Right lobe of liver (tissue), 6 donors: Measurements from ENCODE around the gene APOC4. TPM values are rescaled to one million over a fixed set of nuclear protein-coding genes. Genes with fewer than 3 reads are reported as not detected.

Experiments used
- ATAC-seq, 4 donors: fragments of 200-7000 bp; cut with Tn5 transposase; one replicate each; pipeline ENCODE4 v1.9.1; 2020; ENCODE audit warnings: mild to moderate bottlenecking in 4 of 4, moderate library complexity in 4 of 4
- DNase-seq, 3 donors: peaks; one replicate each; pipeline ENCODE4 v3.0.0-alpha.2; 2020
- H3K27ac ChIP-seq, 3 donors: fragments of 200-600 bp; one replicate each; pipeline ENCODE4 v1.8.0; 2022
- H3K27me3 ChIP-seq, 2 donors: fragments of 200-600 bp; one replicate each; pipeline ENCODE4 v1.8.0; 2022
- H3K36me3 ChIP-seq, 4 donors: fragments of 200-600 bp; sonication (generic) in 1 of 4; one replicate each; pipeline versions ENCODE4 v1.5.1 to v1.8.0; 2017 to 2022; ENCODE audit warnings: control low read depth in 1 of 4
- H3K4me1 ChIP-seq, 4 donors: fragments of 200-600 bp; sonication (generic) in 1 of 4; one replicate each; pipeline versions ENCODE4 v1.5.1 to v1.8.0; 2017 to 2022; ENCODE audit warnings: control low read depth in 1 of 4
- H3K4me3 ChIP-seq, 3 donors: fragments of 200-600 bp; one replicate each; pipeline ENCODE4 v1.8.0; 2022
- H3K9me3 ChIP-seq, 4 donors: fragments of 200-600 bp; sonication (generic) in 1 of 4; one replicate each; pipeline versions ENCODE4 v1.5.1 to v1.8.0; 2017 to 2022; ENCODE audit warnings: control low read depth in 1 of 4
- POLR2A ChIP-seq: fragments of 450-650 bp; IDR thresholded peaks from one replicate; pipeline ENCODE4 v1.6.1; 2017; ENCODE audit warnings: antibody characterized with exemption, mild to moderate bottlenecking
- WGBS: methylation state at CpG from one replicate; pipeline ENCODE4 v1.1.6; 2018; ENCODE audit warnings: low coverage, low lambda C conversion rate; ENCODE audit not compliant: insufficient coverage; ENCODE audit errors: missing lambda C conversion rate; 5-methylcytosine and 5-hydroxymethylcytosine counted together
- intact Hi-C, 2 donors: fragments of 100-400 bp; cut with DNase I; formaldehyde crosslinking; loops; one replicate each; pipeline versions ENCODE4 v1.11.2 to v1.14.1; 2022
- total RNA-seq, 6 experiments: library from RNA; depleted of rRNA in 2 of 6; stranded (reverse); fragments of >200 nt in 2 of 6; fragmentation: NEBNext Ultra II Directional in 3 of 6; extraction: Animal tissue kit (Norgen Biotek cat#: 25700) in 3 of 6; gene quantifications; one replicate each; pipeline versions ENCODE4 v1.1.0 to v1.2.4, GENCODE V29; 2016 to 2023
- TF ChIP-seq, protein P1 (sequence below), 4 donors: fragments of 200-600 bp in 3 of 4; fragments of 450-650 bp in 1 of 4; IDR thresholded peaks; one replicate each; pipeline versions ENCODE4 v1.5.1 to v1.8.0; 2016 to 2022; ENCODE audit warnings: antibody characterized with exemption in 4 of 4, mild to moderate bottlenecking in 2 of 4
- donor health status: DM: no; HTN: yes; CAD: no.
- donor health status: DM: no; HTN: no; CAD: no.
- donor health status: DM: no; HTN: no; CAD: no.
- donor health status: DM: no; HTN: yes; CAD: no.
- donor health status: DM: no; HTN: yes; CAD: no.

The APOC4 gene
- total RNA-seq, 6 experiments from 2014 or later = 55.6 to 462 (median 203) TPM

DNA sequence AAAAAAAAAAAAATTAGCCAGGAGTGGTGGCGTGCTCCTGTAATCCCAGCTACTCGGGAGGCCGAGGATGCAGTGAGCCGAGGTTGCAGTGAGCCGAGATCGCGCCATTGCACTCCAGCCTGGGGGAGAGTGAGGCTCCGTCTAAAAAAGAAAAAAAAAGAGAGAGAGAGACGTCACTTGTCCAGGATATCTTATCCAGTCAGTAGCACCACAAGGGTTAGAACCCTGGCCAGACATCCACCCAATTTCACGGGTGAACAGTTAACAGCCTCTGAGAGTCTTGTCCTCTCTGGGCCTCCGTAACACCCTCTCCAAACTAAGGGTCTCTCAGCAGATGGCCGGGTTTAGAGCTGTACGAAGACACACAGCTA is 12.2 kb downstream of the APOC4 start:
- intact Hi-C loops = loop anchor here in 1 of 2 donors (5.0 kb wide), 1 partner anchor 52 kb away; no protein-coding TSS in a partner anchor
- 13% methylated on average over 12 of the region's 13 CpGs for WGBS
- H3K4me1 ChIP-seq = peaks cover 0 to 52% (median 11%) of the 10 kb centered on the region in 4 donors
- H3K4me3 ChIP-seq = peak overlapping the region; percentile 96 to 100 (median 99)
- peak in 2 of 4 donors; percentile 1 to 3 for ATAC-seq
- H3K27me3 ChIP-seq = no peaks in the 10 kb centered on the region
- TF ChIP-seq, protein P1, sequence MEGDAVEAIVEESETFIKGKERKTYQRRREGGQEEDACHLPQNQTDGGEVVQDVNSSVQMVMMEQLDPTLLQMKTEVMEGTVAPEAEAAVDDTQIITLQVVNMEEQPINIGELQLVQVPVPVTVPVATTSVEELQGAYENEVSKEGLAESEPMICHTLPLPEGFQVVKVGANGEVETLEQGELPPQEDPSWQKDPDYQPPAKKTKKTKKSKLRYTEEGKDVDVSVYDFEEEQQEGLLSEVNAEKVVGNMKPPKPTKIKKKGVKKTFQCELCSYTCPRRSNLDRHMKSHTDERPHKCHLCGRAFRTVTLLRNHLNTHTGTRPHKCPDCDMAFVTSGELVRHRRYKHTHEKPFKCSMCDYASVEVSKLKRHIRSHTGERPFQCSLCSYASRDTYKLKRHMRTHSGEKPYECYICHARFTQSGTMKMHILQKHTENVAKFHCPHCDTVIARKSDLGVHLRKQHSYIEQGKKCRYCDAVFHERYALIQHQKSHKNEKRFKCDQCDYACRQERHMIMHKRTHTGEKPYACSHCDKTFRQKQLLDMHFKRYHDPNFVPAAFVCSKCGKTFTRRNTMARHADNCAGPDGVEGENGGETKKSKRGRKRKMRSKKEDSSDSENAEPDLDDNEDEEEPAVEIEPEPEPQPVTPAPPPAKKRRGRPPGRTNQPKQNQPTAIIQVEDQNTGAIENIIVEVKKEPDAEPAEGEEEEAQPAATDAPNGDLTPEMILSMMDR (IDR thresholded peaks at IDR 0.05) = no peak
- TF ChIP-seq POLR2A = no peak
- H3K27ac ChIP-seq = peak overlapping the region; percentile 64 to 93 (median 81)
- no peaks in the 10 kb centered on the region for H3K9me3 ChIP-seq
- H3K36me3 ChIP-seq = no peaks in the 10 kb centered on the region
- no peak for DNase-seq

DNA sequence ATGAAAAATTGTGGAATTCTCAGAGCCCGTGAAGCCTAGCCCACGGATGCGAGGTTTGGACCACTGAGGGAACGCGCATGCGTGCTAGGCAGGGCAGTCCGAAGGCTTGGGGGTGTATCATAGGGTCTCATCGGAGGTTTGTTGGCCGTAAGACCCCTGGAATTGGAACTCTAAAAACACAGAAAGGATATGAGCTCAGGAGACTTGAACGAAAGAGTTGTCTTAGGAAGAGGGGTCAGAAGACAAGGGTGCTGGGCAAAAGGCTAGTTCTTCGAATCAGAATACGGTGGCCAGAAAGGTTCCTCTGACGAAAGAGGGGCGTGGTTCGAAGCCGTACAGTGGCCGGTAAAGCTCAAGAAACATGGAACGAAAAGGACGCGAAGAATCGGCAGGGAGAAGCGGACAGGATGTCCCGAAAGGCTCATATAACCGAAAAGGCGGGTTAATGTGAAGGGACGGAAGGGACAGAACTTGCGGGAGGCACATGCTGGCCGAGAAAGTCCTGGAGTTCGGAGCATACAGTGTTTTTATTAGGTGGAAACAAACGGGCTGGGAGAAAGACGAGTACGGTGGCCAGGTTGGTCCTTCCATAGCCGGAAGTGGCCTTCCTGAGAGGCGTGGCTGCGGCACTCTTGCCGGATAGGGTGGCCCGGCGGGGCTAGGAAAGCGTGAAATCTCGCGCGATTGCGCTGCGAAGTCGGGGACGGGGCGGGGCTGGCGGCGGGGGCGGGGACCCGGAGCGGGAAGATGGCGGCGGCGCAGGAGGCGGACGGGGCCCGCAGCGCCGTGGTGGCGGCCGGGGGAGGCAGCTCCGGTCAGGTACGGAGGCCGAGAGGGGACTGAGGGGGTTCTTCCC is 12.8 kb downstream of the APOC4 start, which contains the start of gene CLPTM1:
Gene CLPTM1, plus strand, starts transcription at position 732 of the 856 bp plus-strand sequence. Its CDS starts 16 bp downstream, at position 748.
- peak within 1 kb of the TSS; percentile 64 to 93 (median 81) for H3K27ac ChIP-seq
- TF ChIP-seq, protein P1 (IDR thresholded peaks at IDR 0.05) = peak in 1 of 4 donors; percentile 45
- peak; percentile 55 for TF ChIP-seq POLR2A
- H3K36me3 ChIP-seq = no peaks in the 10 kb centered on the region
- under 1% methylated on average over 32 of the region's 65 CpGs for WGBS
- no peaks in the 10 kb centered on the region for H3K9me3 ChIP-seq
- peak; percentile 79 to 87 (median 87) for ATAC-seq
- peak within 1 kb of the TSS; percentile 96 to 100 (median 99) for H3K4me3 ChIP-seq
- peak; percentile 98 for DNase-seq
- intact Hi-C loops = loop anchor here in 1 of 2 donors (5.0 kb wide), 1 partner anchor 53 kb away; no protein-coding TSS in a partner anchor
- peaks cover 0 to 46% (median 10%) of the 10 kb centered on the region in 4 donors for H3K4me1 ChIP-seq
- no peaks in the 10 kb centered on the region for H3K27me3 ChIP-seq

DNA sequence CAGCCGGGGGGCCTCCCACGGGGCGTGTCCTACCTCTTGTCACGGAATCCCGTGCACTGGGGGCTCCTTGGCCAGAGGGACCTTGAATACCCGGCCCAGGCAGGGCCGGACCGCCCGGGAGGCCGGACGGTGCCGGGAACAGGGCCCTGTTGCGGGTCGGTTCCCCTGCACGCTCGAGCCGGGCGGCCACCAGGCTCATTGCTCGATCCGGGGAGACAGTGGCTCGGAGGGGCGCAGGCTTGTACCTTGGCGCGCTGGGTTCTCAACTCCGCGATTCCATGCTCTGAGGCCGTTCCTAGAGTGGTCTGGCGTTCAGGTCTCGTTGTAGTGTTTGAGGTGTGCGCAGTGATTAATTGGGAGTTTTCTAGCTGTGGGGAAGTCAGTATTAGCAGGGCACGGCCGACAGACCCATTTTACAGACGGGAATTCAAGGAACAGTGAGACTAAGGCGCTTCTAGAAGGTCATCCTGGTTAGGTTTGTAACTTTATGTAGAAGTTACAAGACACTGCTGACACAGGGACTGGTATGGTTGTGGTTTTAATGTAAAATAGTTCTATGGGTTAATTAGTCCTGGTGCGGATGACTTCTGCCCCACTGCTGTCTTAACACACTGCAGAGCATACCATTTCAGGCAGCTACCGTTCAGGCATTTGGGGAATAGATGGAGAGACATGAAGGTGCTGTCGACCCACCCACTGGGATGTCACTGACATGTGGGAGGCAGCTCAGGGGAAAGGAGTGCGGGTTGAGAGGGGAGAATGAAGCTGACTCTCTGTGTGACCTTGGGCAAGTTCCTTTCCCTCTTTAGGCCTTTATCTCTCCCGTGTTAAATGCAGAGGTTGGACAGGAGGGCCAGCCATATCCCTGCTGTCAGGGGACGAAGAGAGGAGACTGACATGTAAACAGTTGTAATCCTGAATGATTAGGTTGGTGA is 13.7 kb downstream of the APOC4 start:
- intact Hi-C loops = no loop called here
- Histone ChIP-seq H3K4me1 (peaks cover 0 to 40% (median 8%) of the 10 kb centered on the region in 4 donors), H3K27ac (peak overlapping the region; percentile 64 to 93 (median 81)), H3K36me3 (no peaks in the 10 kb centered on the region), H3K4me3 (peak overlapping the region; percentile 96 to 100 (median 99)), H3K9me3 (no peaks in the 10 kb centered on the region), H3K27me3 (no peaks in the 10 kb centered on the region)
- TF ChIP-seq POLR2A = no peak
- TF ChIP-seq, protein P1 (IDR thresholded peaks at IDR 0.05) = no peak
- peak in 1 of 4 donors; percentile 6 for ATAC-seq
- DNase-seq = no peak
- 6% methylated on average over 10 of the region's 40 CpGs for WGBS

DNA sequence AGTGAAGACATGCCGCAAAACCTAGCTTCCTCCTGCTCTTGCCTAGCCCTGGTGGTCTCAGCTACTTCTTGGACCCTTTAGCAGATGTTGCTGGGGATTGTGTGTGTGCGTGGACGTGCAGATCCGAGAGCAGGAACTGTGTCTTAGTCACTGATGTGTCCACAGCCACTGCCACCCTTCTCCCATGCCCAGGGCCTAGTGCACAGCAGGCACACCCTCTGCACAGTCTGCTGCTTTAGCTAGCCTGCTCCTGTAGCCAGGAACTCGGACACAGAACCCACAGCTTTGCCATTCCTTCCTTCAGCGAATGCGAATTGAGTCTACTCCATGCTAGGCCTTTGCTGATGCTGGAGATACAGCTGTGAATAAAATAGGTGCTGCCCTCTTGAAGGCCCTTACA is 15.5 kb downstream of the APOC4 start:
- Histone ChIP-seq H3K9me3 (no peaks in the 10 kb centered on the region), H3K4me1 (peaks cover 0 to 29% (median 8%) of the 10 kb centered on the region in 4 donors), H3K4me3 (no peak overlapping the region), H3K27ac (no peak overlapping the region), H3K36me3 (peaks cover 0 to 11% (median 0%) of the 10 kb centered on the region in 4 donors), H3K27me3 (no peaks in the 10 kb centered on the region)
- ATAC-seq (no peak), DNase-seq (no peak)
- intact Hi-C loops = no loop called here
- TF ChIP-seq POLR2A = no peak
- TF ChIP-seq, protein P1 (IDR thresholded peaks at IDR 0.05) = no peak
- WGBS = 67% methylated on average over 3 of the region's 7 CpGs
